Activated T-cell treated with anti-CD3 and anti-CD28 coated beads, Interleukin-2, amount 50 U/mL, for 1 hour (primary cell): ENCODE data around the gene KRTAP4-7.
"Not testable (repeated sequence)": the region's sequence is repeated elsewhere in the genome, so short reads cannot be mapped to it uniquely, and the experiment has no call there.

Source experiments
- DNase-seq: peaks from one replicate; pipeline ENCODE4 v3.0.0-alpha.2; 2020

The KRTAP4-7 gene

GRCh38 chr17:41084100-41084856 lies at the start of gene KRTAP4-7:
TSS of gene KRTAP4-7 (plus strand) at chr17:41084150. CDS start at chr17:41084207, 57 bp downstream.
- not testable (repeated sequence) for DNase-seq

- not testable (repeated sequence) for DNase-seq
These were observed 49.5 kb upstream of the KRTAP4-7 start, which contains the start of gene KRTAP1-3 for GRCh38 chr17:41034346-41034935. TSS of gene KRTAP1-3 (minus strand) at chr17:41034874. CDS start at chr17:41034821, 53 bp downstream.

DNA sequence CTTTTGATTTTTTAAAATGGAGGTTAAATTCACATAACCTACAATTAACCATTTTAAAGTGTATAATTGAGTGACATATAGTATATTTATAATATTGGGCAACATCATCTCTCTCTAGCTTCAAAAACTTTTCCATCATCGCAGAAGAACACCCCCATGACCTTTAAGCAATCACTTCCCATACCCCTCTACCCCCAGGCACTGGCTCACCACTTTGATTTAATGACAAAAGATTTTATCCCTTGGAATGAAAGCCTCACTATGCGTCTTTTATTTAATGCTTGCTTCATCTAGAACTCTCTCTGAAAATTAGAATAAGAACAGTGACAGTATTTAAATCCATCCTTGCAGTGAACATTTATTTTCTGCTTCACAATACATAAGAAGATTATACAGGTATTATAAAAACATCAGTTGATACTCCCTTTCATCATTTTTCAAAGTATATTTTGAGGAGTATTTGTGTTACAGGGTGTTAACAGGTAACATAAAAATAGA lies 46.0 kb upstream of the KRTAP4-7 start:
- no peak for DNase-seq

DNA sequence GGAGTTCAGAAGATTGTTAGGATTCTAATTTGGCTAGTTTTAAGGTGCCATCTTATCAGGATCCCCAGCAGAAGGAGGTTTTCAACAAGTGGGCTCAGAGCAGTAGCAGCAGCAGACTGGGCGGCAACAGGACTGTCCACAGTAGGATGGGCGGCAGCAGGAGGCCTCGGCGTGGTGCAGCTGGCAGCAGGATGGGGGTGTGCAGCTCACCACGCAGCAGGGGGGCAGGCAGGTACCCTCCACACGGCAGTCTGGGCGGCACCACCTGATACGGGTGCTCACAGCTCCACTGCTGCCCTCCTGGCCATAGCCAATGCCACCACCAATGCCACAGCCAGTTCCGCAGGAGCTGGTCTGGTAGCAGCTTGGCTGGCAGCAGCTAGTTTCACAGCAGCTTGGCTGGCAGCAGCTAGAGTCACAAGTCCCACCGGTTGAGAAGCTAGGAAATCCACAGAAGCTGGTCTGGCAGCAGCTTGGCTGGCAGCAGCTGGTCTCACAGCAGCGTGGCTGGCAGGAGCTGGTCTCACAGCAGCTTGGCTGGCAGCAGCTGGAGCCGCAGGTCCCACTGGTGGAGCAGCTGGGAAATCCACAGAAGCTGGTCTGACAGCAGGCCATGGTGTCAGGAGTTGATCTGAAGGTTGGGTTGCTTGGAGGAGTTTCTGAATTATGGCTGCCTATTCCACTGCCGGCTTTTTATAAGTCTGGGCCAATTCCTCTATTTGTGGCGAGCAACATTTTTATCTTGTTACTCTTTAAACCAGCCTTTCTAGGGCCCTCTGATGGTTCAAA lies 43.0 kb upstream of the KRTAP4-7 start, which contains the start of gene KRTAP1-1:
Gene KRTAP1-1, minus strand, starts transcription at position 668 of the 789 bp plus-strand sequence. Its CDS starts 53 bp downstream, at position 615.
- DNase-seq: not testable (repeated sequence)

GRCh38 chr17:41042953-41043352 lies 41.0 kb upstream of the KRTAP4-7 start:
- no peak for DNase-seq

DNA sequence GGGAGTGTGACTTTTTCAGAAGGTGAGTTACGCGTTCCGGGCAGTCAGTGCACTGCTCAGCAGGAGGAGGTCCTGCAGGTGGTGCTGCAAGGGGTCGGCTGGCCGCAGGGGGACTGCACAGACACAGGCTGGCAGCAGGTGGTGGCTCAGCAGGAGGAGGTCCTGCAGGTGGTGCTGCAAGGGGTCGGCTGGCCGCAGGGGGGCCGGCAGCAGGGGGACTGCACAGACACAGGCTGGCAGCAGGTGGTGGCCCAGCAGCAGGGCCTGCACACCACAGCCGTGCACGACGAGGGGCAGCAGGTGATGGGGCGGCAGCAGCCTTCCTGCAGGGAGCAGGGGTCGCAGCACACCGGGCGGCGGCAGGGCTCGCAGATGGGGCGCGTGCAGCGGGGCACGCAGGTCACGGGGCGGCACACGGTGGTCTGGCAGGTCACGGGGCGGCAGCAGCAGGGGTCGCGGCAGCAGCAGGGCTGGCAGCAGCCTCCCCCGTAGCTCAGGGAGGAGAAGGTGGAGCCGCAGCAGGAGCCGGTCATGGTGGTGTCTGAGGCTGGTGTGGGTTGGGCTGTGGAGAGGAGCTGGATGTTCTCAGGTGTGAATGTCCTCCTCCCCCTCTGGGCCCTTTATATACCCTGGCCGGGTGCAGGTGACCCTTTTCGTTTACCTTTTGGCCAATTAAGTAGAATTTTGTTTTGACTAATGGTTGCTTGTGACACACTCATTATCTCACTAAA lies 37.0 kb upstream of the KRTAP4-7 start, which contains the start of gene KRTAP2-1:
Gene KRTAP2-1, minus strand, starts transcription at position 582 of the 731 bp plus-strand sequence. Its CDS starts 49 bp downstream, at position 533.
- DNase-seq: not testable (repeated sequence)

- DNase-seq: no peak
These were observed 35.5 kb upstream of the KRTAP4-7 start for GRCh38 chr17:41048441-41048840.

DNA sequence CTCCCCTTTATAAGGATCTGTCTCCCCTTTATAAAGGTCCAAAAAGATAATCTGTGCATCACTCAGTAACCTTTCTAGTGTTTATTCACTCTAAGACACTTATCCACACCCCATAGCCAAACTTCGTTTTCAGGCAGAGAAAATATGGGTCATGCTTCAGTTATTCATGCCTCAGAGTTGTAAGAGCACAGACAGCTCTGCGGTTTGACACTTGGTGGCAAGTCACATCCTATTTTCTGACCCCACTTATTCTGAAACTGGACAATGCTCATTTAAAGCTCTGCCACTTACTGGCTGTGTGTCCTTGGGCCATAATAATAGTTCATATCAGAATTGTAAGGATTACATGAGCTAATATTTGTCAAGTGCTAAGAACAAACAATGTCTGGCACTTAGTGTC lies 34.8 kb upstream of the KRTAP4-7 start:
- no peak for DNase-seq

- no peak for DNase-seq
These were observed 31.4 kb upstream of the KRTAP4-7 start for GRCh38 chr17:41052566-41052965.

DNA sequence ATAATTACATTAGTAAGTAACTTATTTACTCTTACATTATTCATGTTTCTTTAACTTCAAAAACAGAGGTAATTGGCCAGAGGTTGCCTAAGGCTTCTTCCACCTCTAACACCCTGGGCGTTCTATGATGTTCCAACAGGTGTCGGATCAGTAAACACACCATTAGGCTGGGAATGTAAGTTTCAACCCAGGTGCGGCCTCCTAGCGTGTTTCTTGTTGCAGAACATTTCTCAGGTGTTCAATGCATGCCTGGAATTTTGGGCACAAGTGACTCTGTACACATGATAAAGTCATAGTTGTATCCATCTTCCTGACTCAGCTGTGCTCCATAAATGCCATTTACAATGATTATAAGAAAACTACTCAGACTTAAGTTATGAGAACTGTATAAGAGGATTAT lies 29.9 kb upstream of the KRTAP4-7 start:
- no peak for DNase-seq

DNA sequence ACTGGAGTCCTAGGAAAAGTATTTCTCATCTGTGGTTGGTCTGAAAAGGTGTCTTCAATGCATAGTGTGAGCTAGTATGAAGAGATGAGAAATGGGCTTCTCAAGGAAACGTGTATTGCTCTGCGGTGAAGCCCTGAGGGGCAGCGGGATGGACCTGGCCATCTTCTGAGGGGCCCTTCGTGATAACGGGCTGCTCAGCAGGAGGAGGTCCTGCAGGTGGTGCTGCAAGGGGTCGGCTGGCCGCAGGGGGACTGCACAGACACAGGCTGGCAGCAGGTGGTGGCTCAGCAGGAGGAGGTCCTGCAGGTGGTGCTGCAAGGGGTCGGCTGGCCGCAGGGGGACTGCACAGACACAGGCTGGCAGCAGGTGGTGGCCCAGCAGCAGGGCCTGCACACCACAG lies 29.4 kb upstream of the KRTAP4-7 start:
- DNase-seq: not testable (repeated sequence)

DNA sequence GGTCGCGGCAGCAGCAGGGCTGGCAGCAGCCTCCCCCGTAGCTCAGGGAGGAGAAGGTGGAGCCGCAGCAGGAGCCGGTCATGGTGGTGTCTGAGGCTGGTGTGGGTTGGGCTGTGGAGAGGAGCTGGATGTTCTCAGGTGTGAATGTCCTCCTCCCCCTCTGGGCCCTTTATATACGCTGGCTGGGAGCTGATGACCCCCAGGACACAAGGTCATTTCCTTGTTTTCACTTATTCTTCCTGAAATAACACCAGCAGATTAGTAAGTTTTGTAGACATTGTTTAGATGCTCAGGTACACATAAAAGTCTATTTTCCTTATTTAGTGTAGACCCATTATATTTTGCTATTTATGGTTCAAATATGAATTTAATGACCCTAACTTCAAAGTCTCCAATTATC lies 28.8 kb upstream of the KRTAP4-7 start, which contains the start of gene KRTAP2-2:
Gene KRTAP2-2, minus strand, starts transcription at position 101 of the 400 bp plus-strand sequence. Its CDS starts 19 bp downstream, at position 82.
- not testable (repeated sequence) for DNase-seq

DNA sequence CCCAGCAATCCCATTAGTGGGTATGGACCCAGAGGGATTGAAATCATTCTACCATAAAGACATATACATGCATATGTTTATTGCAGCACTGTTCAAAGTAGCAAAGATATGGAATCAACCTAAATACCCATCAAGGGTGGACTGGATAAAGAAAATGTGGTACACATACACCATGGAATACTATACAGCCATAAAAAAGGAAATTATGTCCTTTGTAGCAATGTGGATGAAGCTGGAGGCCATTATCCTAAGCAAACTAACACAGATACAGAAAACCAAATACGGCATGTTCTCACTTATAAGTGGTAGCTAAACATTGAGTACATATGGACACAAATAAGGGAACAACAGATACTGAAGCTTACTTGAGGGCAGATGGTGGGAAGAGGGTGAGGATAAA lies 26.4 kb upstream of the KRTAP4-7 start:
- no peak for DNase-seq

- no peak for DNase-seq
These were observed 25.2 kb upstream of the KRTAP4-7 start for GRCh38 chr17:41058741-41059140.

DNA sequence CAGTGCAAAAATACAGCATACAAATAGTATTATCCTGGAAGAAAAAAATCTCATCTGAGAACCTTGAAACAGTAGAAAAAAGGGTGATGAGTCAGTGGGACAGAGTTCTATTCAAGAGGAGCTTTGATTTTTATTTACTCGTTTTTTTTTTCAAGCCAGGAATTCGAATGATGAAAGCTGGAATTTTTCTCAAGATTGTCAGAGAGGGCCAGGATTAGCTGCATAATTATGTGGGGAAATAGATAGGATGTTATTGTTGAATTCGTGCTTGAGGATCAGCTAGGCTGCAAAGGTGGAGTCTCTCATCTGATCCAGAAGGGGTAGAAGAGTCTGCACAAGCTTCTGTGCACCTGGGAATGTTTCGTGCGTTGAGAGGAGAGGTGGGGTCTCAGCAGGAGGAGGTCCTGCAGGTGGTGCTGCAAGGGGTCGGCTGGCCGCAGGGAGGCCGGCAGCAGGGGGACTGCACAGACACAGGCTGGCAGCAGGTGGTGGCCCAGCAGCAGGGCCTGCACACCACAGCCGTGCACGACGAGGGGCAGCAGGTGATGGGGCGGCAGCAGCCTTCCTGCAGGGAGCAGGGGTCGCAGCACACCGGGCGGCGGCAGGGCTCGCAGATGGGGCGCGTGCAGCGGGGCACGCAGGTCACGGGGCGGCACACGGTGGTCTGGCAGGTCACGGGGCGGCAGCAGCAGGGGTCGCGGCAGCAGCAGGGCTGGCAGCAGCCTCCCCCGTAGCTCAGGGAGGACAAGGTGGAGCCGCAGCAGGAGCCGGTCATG lies 24.5 kb upstream of the KRTAP4-7 start:
- DNase-seq: not testable (repeated sequence)

- DNase-seq: no peak
These were observed 23.8 kb upstream of the KRTAP4-7 start, which contains the start of gene KRTAP2-3 for GRCh38 chr17:41060052-41060604. TSS of gene KRTAP2-3 (minus strand) at chr17:41060114. CDS start at chr17:41060050, 64 bp downstream.

DNA sequence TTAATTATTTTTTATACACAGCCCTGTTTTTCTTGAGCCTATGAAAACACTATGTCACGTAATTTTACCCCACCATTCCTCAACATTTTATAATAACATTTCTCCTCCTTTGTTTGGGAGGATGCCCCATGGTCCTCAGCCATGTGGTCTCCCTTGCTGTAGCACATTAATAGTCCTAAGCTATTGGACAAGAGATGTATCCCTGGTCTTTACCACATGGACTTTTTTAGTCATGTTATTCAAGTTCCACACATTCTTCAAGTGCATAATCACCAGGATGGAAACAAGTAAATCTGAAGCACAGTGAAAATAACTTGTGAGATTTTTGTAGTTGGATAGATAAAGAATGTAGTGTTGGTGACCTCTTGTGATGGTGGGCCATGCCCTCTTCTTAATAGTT lies 22.0 kb upstream of the KRTAP4-7 start:
- no peak for DNase-seq

DNA sequence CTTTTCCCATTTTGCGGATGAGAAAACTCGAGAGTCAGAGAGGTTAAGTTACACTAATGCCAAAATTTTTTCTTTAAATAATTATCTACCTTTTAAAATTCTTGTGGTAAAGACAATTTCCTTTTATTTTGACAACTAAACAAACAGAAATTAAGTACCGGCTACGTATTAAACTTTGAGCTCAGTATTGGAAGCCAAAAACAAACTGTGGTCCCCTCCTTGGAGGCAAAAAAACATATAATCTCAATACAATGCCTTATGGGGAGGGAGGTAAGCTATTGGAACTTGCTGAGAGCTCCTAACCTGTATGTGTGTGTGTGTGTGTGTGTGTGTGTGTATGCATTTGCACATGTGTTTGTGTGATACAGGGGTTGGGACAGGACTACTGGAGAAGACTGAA lies 20.5 kb upstream of the KRTAP4-7 start:
- no peak for DNase-seq

DNA sequence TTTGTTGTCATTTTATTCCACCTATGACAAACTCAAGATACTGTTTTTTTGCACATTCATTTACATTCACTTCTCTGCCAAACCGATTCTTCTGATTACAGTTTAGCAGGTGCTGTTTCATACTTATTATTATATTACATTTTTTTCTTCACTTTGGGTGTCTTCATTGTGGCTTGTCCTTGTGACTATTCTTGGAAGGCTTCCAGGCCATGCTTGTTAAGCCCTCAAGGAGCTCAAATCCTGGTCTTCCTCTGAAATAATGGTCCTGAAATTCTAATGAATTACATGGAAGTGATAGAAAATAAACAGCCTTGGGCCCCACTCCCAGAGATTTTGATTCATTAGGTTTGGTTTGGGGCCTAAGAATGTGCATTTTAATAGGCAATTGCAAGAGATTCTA lies 19.6 kb upstream of the KRTAP4-7 start:
- no peak for DNase-seq

DNA sequence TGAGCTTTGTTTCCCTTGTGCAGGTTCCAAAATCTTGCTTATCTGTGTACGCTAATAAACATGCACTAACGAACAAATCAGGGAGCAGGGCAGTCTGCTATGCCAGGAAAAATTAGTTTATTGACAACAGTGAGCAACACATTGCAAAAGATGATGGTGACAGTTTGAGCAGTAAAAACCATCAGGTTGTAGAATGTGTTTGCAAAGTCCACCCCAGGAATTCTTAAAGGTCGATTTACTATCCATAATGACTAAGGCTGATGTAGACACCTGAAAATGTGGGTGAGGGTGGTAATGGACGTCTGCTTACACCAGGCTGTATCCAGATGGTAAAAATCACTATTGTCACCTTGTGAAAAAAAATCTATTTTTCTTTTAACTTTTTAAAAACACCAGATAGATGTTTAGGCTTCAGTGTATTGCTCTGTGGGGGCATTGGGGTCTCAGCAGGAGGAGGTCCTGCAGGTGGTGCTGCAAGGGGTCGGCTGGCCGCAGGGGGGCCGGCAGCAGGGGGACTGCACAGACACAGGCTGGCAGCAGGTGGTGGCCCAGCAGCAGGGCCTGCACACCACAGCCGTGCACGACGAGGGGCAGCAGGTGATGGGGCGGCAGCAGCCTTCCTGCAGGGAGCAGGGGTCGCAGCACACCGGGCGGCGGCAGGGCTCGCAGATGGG lies 18.8 kb upstream of the KRTAP4-7 start:
- DNase-seq: not testable (repeated sequence)
